ENCODE measurements around the gene TSPEAR.

- TF ChIP-seq, protein P1, sequence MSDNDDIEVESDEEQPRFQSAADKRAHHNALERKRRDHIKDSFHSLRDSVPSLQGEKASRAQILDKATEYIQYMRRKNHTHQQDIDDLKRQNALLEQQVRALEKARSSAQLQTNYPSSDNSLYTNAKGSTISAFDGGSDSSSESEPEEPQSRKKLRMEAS (IDR thresholded peaks at IDR 0.05; ENCODE audit: low read depth, low read length), result no peak
- no peak for TF ChIP-seq POLR2A (IDR thresholded peaks at IDR 0.05; ENCODE audit: extremely low read depth, insufficient read length)
These were observed 44.7 kb downstream of the TSPEAR start, which contains the start of gene KRTAP12-2 for GRCh38 chr21:44666401-44667320.

All from NB4 (cell line).